Stimulated activated CD8-positive, alpha-beta memory T cell treated with anti-CD3 and anti-CD28 coated beads, Interleukin-7, amount 100 ng/mL, for 4 hours (primary cell): ENCODE results near the gene CD84.
"Not testable (repeated sequence)": the region's sequence is repeated elsewhere in the genome, so short reads cannot be mapped to it uniquely, and the experiment has no call there.

Experiments used
- DNase-seq, 2 donors: peaks; one replicate each; pipeline ENCODE4 v3.0.0-alpha.2; 2020; ENCODE audit warnings: low read depth in 2 of 2

The CD84 gene

GRCh38 chr1:160610569-160611242 is 31.4 kb upstream of the CD84 start:
- no peak for DNase-seq

- no peak for DNase-seq
Observed at GRCh38 chr1:160608941-160609340, 29.6 kb upstream of the CD84 start.

- no peak for DNase-seq
Observed at GRCh38 chr1:160608514-160608913, 29.2 kb upstream of the CD84 start.

GRCh38 chr1:160608057-160608456 is 28.8 kb upstream of the CD84 start:
- DNase-seq, result no peak

- DNase-seq, result no peak
Observed at GRCh38 chr1:160607672-160608032, 28.4 kb upstream of the CD84 start.

GRCh38 chr1:160607011-160607671 is 27.8 kb upstream of the CD84 start:
- peak in 1 of 2 donors; percentile 62 for DNase-seq

- no peak for DNase-seq
Observed at GRCh38 chr1:160606611-160607010, 27.3 kb upstream of the CD84 start.

- no peak for DNase-seq
Observed at GRCh38 chr1:160605792-160606479, 26.6 kb upstream of the CD84 start.

GRCh38 chr1:160605205-160605604 is 25.9 kb upstream of the CD84 start:
- DNase-seq, result no peak

GRCh38 chr1:160597705-160598104 is 18.4 kb upstream of the CD84 start:
- no peak for DNase-seq

GRCh38 chr1:160597051-160597450 is 17.8 kb upstream of the CD84 start:
- no peak for DNase-seq

GRCh38 chr1:160590488-160590887 is 11.2 kb upstream of the CD84 start:
- no peak for DNase-seq

- no peak for DNase-seq
Observed at GRCh38 chr1:160588468-160588867, 9.2 kb upstream of the CD84 start.

- DNase-seq, result no peak
Observed at GRCh38 chr1:160584784-160585183, 5.5 kb upstream of the CD84 start.

- DNase-seq, result not testable (repeated sequence)
Observed at GRCh38 chr1:160582976-160583375, 3.7 kb upstream of the CD84 start.

GRCh38 chr1:160581961-160582360 is 2.7 kb upstream of the CD84 start:
- DNase-seq, result no peak

GRCh38 chr1:160580221-160580812 is 1.0 kb upstream of the CD84 start:
- DNase-seq, result no peak

GRCh38 chr1:160578525-160579191 is 638 bp downstream of the CD84 start:
- DNase-seq, result no peak

GRCh38 chr1:160578175-160578524 is 1.1 kb downstream of the CD84 start:
- no peak for DNase-seq

GRCh38 chr1:160577671-160578070 is 1.6 kb downstream of the CD84 start:
- DNase-seq, result no peak

- no peak for DNase-seq
Observed at GRCh38 chr1:160576884-160577283, 2.4 kb downstream of the CD84 start.

- peak; percentile 48 to 50 for DNase-seq
Observed at GRCh38 chr1:160576390-160576789, 2.9 kb downstream of the CD84 start.
